ENCODE measurements around the gene RFPL1. TPM values are rescaled to one million over a fixed set of nuclear protein-coding genes. Genes with fewer than 3 reads are reported as not detected.
A peak's percentile ranks its signal among the peaks of the same experiment; 100 is the strongest.

The RFPL1 gene
- total RNA-seq, 4 donors from 2014 or later: not detected

- Histone ChIP-seq H3K27me3 (peaks cover 17% of the 10 kb centered on the region), H3K4me3 (replicated peaks in 1 of 3) (no peak overlapping the region), H3K4me1 (peaks cover 5 to 13% of the 10 kb centered on the region in 2 donors), H3K36me3 (no peaks in the 10 kb centered on the region), H3K9me3 (no peaks in the 10 kb centered on the region), H3K27ac (no peak overlapping the region)
- WGBS, 2 donors: no CpG with 5 or more reads among the region's 39 CpGs
- no peak for TF ChIP-seq CTCF (IDR thresholded peaks at IDR 0.05)
- TF ChIP-seq POLR2A (IDR thresholded peaks at IDR 0.05): no peak
- intact Hi-C loops (cut with DNase I): no loop called here
- no peak for DNase-seq
Measured at GRCh38 chr22:29480262-29480511, 41.8 kb downstream of the RFPL1 start.

- no peak overlapping the region for H3K4me3 ChIP-seq (replicated peaks in 1 of 3)
- H3K4me1 ChIP-seq: peaks cover 5 to 13% of the 10 kb centered on the region in 2 donors
- no peak for TF ChIP-seq POLR2A (IDR thresholded peaks at IDR 0.05)
- TF ChIP-seq CTCF (IDR thresholded peaks at IDR 0.05): no peak
- no peak overlapping the region for H3K27ac ChIP-seq
- H3K36me3 ChIP-seq: no peaks in the 10 kb centered on the region
- intact Hi-C loops (cut with DNase I): no loop called here
- no peaks in the 10 kb centered on the region for H3K9me3 ChIP-seq
- 0% methylated on average over 2 of the region's 107 CpGs; no CpG with 5 or more reads in 1 of the 2 donors for WGBS, 2 donors
- peaks cover 17% of the 10 kb centered on the region for H3K27me3 ChIP-seq
- DNase-seq: peak; percentile 6 to 10
Measured at GRCh38 chr22:29480512-29481264, 42.3 kb downstream of the RFPL1 start.

GRCh38 chr22:29481265-29482000 is 43.0 kb downstream of the RFPL1 start:
- no peaks in the 10 kb centered on the region for H3K36me3 ChIP-seq
- WGBS, 2 donors: 15 to 16% methylated on average over 14 to 15 of the region's 15 CpGs
- intact Hi-C loops (cut with DNase I): no loop called here
- H3K9me3 ChIP-seq: no peaks in the 10 kb centered on the region
- no peak for TF ChIP-seq CTCF (IDR thresholded peaks at IDR 0.05)
- TF ChIP-seq POLR2A (IDR thresholded peaks at IDR 0.05): no peak
- no peak for DNase-seq
- H3K4me1 ChIP-seq: peaks cover 5 to 13% of the 10 kb centered on the region in 2 donors
- no peak overlapping the region for H3K27ac ChIP-seq
- no peak overlapping the region for H3K4me3 ChIP-seq (replicated peaks in 1 of 3)
- H3K27me3 ChIP-seq: peaks cover 17% of the 10 kb centered on the region

- intact Hi-C loops (cut with DNase I): no loop called here
- no peak overlapping the region for H3K4me3 ChIP-seq (replicated peaks in 1 of 3)
Measured at GRCh38 chr22:29482253-29482652, 43.9 kb downstream of the RFPL1 start.

More at GRCh38 chr22:29482253-29482652, 43.9 kb downstream of the RFPL1 start:
- no peaks in the 10 kb centered on the region for H3K36me3 ChIP-seq
- H3K4me1 ChIP-seq: peaks cover 5 to 13% of the 10 kb centered on the region in 2 donors
- no peaks in the 10 kb centered on the region for H3K9me3 ChIP-seq
- no peak for DNase-seq
- TF ChIP-seq POLR2A (IDR thresholded peaks at IDR 0.05) (no peak), CTCF (IDR thresholded peaks at IDR 0.05) (no peak)
- 77 to 78% methylated on average over 8 to 11 of the region's 11 CpGs for WGBS, 2 donors
- H3K27ac ChIP-seq: no peak overlapping the region
- H3K27me3 ChIP-seq: peaks cover 17% of the 10 kb centered on the region

All from thyroid gland (tissue), 4 donors.